ENCODE measurements around the gene AFG1L.
"Not testable (repeated sequence)": the region's sequence is repeated elsewhere in the genome, so short reads cannot be mapped to it uniquely, and the experiment has no call there.

Gene AFG1L

DNA sequence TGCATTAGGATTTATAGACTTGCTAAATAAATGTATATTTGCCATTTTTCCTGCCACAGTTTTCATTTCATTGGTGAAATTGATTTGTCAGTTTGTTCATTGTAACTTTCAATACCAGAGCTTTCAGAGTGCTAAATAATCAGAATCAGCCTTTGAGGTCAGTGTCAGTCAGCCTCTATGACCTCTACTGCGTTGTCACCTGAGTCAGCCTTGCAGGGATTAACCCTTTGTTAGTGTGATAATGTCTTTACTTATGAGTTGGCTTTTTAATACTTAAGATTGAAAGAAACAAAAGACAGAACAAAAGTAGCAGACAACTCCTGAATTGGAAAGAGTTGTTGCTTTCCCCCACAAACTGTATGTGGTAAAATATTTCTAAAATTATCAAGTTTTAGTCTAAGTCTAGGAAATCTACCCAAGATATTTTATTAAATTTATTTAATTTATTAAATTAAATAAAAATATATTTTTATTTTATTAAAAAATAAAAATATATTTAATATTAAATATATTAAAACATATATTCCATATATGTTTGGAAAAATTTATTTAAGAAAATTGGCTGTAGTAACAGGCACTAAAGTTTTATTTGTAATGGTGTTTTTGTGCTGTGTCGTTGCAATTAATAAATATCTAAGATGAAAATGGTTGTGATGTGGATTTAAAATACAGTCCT lies 125.2 kb downstream of the AFG1L start:
- DNase-seq: no peak

DNA sequence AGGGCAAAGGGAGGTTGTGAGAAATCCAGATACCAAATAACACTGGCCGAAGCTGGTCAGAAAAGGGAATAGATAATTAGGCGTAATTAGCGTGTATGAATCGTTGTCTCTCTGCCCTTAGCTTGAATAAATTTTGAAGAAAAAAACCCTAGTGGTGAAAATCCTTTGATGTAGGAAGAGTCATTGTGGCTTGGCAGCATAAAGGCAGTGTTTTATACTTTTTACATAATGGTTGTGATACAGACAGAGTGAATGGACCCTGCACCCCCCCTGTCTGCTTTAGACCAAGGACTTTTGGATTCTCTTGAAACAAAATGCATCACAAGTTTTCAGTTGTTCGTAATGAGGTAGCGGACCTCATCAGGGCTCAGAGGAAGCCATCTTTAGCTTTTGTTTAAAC lies 126.5 kb downstream of the AFG1L start:
- no peak for DNase-seq

DNA sequence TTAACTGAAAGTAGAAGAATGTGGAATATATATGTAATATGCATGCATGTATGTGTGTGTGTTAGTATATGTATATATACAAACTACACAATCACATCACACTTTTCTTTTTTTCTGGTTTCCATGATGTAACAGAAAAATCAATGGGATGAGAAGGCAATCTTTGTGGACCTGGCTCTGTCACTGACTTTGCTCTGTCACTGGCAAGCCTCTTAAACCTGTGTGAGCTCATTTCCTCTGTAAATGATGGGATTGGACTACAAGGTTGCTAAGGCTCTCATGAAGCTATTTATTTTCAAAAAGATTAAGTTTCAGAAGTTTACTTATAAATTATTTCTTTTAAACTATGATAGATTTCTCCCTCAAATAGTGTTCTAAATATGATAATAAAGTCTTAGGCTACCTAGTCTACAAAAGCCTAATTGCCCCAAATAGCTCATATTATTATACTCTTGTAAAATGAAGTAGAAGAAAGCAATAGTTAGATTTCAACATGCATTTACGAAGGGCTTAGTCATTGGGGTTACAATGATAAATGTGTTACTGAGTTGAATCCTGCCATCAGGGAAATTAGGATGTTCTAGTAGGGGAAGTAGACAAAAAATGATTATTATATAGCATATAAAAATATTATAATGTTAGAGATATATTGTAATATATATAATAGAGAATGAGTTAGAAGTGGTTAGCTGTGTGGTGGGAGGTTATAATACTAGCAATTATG lies 129.3 kb downstream of the AFG1L start:
- no peak for DNase-seq

- DNase-seq: no peak
Observed at GRCh38 chr6:108425428-108425827, 130.6 kb downstream of the AFG1L start.

- no peak for DNase-seq
Observed at GRCh38 chr6:108432143-108432542, 137.3 kb downstream of the AFG1L start.

GRCh38 chr6:108432792-108433191 lies 137.9 kb downstream of the AFG1L start:
- no peak for DNase-seq

DNA sequence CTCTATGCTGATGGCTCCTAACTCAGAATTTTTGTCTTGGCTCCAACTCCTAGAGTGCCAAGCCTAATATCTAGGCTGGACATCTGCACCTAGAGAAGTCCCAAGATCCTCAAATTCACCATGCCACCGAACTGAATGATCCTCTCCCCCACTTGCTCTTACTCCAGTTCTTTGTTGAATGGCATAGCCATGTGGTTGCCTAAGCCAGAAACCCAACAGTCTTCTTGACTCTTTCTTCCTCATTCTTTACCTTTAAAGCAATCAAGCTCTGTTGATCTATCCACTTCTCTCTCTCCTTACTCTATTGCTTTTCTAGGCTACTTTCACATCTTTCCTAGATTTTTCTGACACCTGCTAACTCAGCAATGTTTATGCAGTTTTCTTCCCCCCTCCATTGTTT lies 139.4 kb downstream of the AFG1L start:
- DNase-seq: no peak

DNA sequence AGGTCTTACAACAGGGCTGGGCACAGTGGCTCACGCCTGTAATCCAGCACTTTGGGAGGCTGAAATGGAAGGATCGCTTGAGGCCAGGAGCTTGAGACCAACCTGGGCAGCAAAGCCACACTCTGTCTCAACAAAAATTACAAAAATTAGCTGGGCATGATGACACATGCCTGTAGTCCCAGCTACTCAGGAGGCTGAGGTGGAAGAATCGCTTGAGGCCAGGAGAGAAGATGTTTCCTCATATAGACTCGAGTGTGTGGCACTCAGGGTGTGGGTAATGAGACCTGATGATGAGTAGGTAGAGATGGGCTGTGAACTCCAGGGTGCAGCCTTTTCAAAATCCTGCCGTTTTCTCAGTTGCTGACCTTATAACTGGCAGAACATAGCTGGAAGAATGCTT lies 140.5 kb downstream of the AFG1L start:
- no peak for DNase-seq

- no peak for DNase-seq
Observed at GRCh38 chr6:108436771-108437170, 141.9 kb downstream of the AFG1L start.

DNA sequence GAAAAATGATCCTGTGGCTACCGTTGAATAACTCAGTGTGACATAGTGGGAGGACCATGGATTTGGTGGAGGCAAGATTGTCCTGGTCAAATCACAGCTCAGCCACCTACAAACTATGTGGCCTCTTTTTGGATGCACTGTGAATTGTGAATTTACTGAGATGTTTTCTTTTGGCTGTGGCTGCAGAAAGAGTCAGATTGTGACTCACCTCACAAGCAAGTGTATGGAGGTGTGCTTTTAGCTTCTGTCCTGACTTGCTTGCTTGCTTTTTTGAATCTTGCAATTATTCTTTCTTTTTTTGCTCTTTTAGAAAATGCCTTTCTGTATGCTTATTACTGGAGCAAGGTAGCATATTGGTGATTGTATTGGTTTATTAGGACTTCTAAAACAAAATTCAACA lies 143.0 kb downstream of the AFG1L start:
- DNase-seq: no peak

GRCh38 chr6:108438918-108439317 lies 144.1 kb downstream of the AFG1L start:
- no peak for DNase-seq

DNA sequence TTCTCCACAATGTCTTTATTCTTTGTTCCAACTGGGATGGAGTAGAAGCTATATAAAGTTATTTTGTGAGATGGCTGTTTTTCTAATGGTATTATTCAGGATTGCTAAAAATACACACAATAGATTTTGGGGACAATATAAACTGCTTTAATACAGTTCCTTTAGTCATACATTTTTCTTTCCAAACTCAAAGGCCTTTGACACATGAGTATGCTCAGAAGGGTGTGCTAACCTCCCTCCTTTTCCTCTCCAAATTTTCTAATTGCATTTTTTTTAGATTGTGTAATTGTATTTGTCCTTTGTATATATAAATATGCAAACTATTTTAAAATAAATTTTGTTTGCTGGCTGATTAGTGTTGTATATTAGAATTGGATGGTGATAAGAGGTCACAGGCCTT lies 146.3 kb downstream of the AFG1L start:
- no peak for DNase-seq

- DNase-seq: no peak
Observed at GRCh38 chr6:108442770-108443520, 148.1 kb downstream of the AFG1L start.

- no peak for DNase-seq
Observed at GRCh38 chr6:108446629-108447150, 151.8 kb downstream of the AFG1L start.

- no peak for DNase-seq
Observed at GRCh38 chr6:108448481-108448880, 153.6 kb downstream of the AFG1L start.

DNA sequence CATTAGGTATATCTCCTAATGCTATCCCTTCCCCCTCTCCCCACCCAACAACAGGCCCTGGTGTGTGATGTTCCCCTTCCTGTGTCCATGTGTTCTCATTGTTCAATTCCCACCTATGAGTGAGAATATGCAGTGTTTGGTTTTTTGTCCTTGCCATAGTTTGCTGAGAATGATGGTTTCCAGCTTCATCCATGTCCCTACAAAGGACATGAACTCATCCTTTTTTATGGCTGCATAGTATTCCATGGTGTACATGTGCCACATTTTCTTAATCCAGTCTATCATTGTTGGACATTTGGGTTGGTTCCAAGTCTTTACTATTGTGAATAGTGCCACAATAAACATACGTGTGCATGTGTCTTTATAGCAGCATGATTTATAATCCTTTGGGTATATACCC lies 154.9 kb downstream of the AFG1L start:
- DNase-seq: not testable (repeated sequence)

DNA sequence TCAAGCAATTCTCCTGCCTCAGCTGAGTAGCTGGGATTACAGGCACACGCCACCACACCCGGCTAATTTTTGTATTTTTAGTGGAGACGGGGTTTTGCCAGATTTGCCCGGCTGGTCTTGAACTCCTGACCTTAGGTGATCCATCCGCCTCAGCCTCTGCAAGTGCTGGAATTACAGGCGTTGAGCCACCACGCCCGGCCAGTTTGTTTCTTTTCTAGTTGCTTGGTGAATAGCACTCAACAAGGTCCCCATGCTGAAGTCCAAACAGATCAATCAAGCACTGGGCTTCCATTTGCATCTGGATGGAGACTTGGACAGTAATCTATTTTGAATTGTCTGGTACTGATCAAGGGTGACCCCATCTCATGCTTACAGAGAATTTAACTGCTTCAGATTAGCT lies 157.0 kb downstream of the AFG1L start:
- no peak for DNase-seq

- no peak for DNase-seq
Observed at GRCh38 chr6:108452711-108453195, 157.9 kb downstream of the AFG1L start.

- no peak for DNase-seq
Observed at GRCh38 chr6:108453601-108454185, 158.8 kb downstream of the AFG1L start.

GRCh38 chr6:108454356-108454755 lies 159.5 kb downstream of the AFG1L start:
- no peak for DNase-seq

GRCh38 chr6:108455688-108456087 lies 160.8 kb downstream of the AFG1L start:
- DNase-seq: no peak

- DNase-seq: no peak
Observed at GRCh38 chr6:108463784-108464183, 168.9 kb downstream of the AFG1L start.

DNA sequence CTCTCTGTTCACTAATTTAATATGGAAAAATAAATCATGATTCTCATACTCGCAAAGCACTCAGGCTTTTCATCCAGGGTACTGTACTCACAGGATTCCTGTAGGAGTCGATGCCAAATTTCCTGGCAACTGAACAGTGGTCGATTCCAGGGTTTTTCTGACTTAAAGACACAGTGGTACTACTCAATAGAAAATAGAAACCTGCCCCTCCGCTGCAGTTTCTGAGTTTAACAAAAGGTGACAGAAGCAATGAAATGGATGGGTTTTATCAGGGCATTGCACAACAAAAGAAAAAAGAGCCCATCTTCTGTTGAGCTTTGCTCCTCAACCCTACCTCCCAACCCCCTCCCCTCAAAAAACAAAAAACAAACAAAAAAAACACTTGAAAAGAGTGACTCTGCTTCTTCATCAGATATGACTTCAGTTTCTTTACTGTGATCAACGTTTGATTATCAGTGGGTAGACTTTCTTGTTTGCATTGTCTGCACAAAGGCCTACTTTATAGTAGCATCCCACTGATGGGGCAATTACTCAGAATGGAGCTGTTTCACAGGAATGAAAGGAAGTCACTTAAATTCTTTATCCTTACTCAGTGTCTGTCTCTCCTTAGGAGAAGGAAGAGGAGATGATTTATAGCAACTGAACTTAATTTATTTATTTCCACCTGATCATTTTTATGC lies 169.7 kb downstream of the AFG1L start:
- DNase-seq: no peak

Measured in stimulated activated CD4-positive, alpha-beta T cell treated with anti-CD3 and anti-CD28 coated beads, Interleukin-4, amount 100 ng/mL, for 1 hour (primary cell).